GM21515 (cell line): ENCODE results near the gene ANKRD33.

Source experiments
- ATAC-seq: cut with Tn5 transposase; IDR thresholded peaks from one replicate; pipeline ENCODE4 v1.9.1; 2021; ENCODE audit not compliant: unreplicated experiment

Gene ANKRD33

GRCh38 chr12:51887476-51888315 lies at the start of gene ANKRD33:
Gene ANKRD33 (plus strand): TSS chr12:51888103. CDS start chr12:51888187, 84 bp downstream.
- ATAC-seq, result no peak

GRCh38 chr12:51838762-51839161 lies 49.1 kb upstream of the ANKRD33 start:
- no peak for ATAC-seq

GRCh38 chr12:51839310-51839947 lies 48.5 kb upstream of the ANKRD33 start:
- no peak for ATAC-seq

GRCh38 chr12:51840966-51841365 lies 46.9 kb upstream of the ANKRD33 start:
- no peak for ATAC-seq

GRCh38 chr12:51841727-51842126 lies 46.2 kb upstream of the ANKRD33 start:
- ATAC-seq, result no peak

GRCh38 chr12:51844854-51845253 lies 43.0 kb upstream of the ANKRD33 start:
- ATAC-seq, result no peak

- no peak for ATAC-seq
Observed at GRCh38 chr12:51845482-51845881, 42.4 kb upstream of the ANKRD33 start.

- no peak for ATAC-seq
Observed at GRCh38 chr12:51846271-51846691, 41.6 kb upstream of the ANKRD33 start.

GRCh38 chr12:51846911-51847642 lies 40.8 kb upstream of the ANKRD33 start:
- ATAC-seq, result no peak

- no peak for ATAC-seq
Observed at GRCh38 chr12:51847643-51848325, 40.1 kb upstream of the ANKRD33 start.

- ATAC-seq, result no peak
Observed at GRCh38 chr12:51848326-51848727, 39.6 kb upstream of the ANKRD33 start, which contains the start of gene FIGNL2. Gene FIGNL2 (minus strand): TSS chr12:51848718. CDS start chr12:51822413, 26,305 bp downstream.

- ATAC-seq, result no peak
Observed at GRCh38 chr12:51848841-51849735, 38.8 kb upstream of the ANKRD33 start.

- ATAC-seq, result no peak
Observed at GRCh38 chr12:51850081-51850964, 37.6 kb upstream of the ANKRD33 start.

- no peak for ATAC-seq
Observed at GRCh38 chr12:51850965-51851299, 37.0 kb upstream of the ANKRD33 start.

- ATAC-seq, result no peak
Observed at GRCh38 chr12:51851413-51852124, 36.3 kb upstream of the ANKRD33 start.

GRCh38 chr12:51852404-51853137 lies 35.3 kb upstream of the ANKRD33 start:
- ATAC-seq, result no peak

- ATAC-seq, result no peak
Observed at GRCh38 chr12:51855586-51856428, 32.1 kb upstream of the ANKRD33 start.
